K562 (cell line): ENCODE data around the gene TCP11. TPM values are rescaled to one million over a fixed set of nuclear protein-coding genes. Genes with fewer than 3 reads are reported as not detected.

Source experiments
- ATAC-seq: fragments of 200-7000 bp; cut with Tn5 transposase; 3 replicates; pipeline ENCODE4 v1.9.1; 2020; ENCODE audit warnings: moderate library complexity
- BruUV-seq: library from RNA; stranded (reverse); fragments of 400-500 nt; replicated peaks from 2 replicates; lab custom pipeline; 2021; lab: Mats Ljungman, UMichigan
- CTCF ChIA-PET: fragments of 300-600 bp; formaldehyde crosslinking; extraction: SDS; loops from one replicate; lab custom pipeline; 2021; ENCODE audit warnings: low intra/inter-chr PET ratio; lab: Yijun Ruan, JAX
- POLR2A ChIA-PET: fragments of 300-600, 350-650 bp; sonication (Branson Sonifier 250); formaldehyde crosslinking; extraction: SDS; loops from one replicate; lab custom pipeline; 2021; ENCODE audit warnings: antibody characterized with exemption, inconsistent platforms; lab: Yijun Ruan, JAX
- DNase-seq, 4 experiments: peaks; one replicate each; pipeline versions ENCODE4 v3.0.0 to v3.0.0-alpha.2; 2011 to 2018; ENCODE audit warnings: low spot score in 3 of 4, mixed read lengths in 3 of 4; ENCODE audit errors: extremely low read depth in 1 of 4
- FAIRE-seq: peaks from 2 replicates; lab custom pipeline; 2011; peaks lifted over from hg19 to GRCh38; lab: Jason Lieb, UNC
- H2AFZ ChIP-seq: 2 replicates; pipeline ENCODE4 v1.6.0; 2011; ENCODE audit warnings: low read depth, low read length, control low read depth, inconsistent platforms
- H3K27ac ChIP-seq: fragments of 200-600 bp; 3 replicates; pipeline ENCODE4 v1.8.0; 2011; ENCODE audit warnings: low read depth, mild to moderate bottlenecking, control low read depth, inconsistent platforms, low read length, moderate library complexity, mixed read lengths; ENCODE audit errors: extremely low read depth
- H3K27me3 ChIP-seq, 2 experiments: fragments of 300-600 bp in 1 of 2; 2 replicates in 1 of 2; 3 replicates in 1 of 2; pipeline versions ENCODE4 v1.6.0 to v1.8.0; 2011; ENCODE audit warnings: inconsistent platforms in 2 of 2, low read length in 2 of 2, mild to moderate bottlenecking in 1 of 2, mixed read lengths in 1 of 2, moderate library complexity in 1 of 2; ENCODE audit not compliant: control insufficient read depth in 2 of 2, insufficient read depth in 2 of 2
- H3K36me3 ChIP-seq: fragments of 300-600 bp; 3 replicates; pipeline ENCODE4 v1.8.0; 2011; ENCODE audit warnings: mild to moderate bottlenecking, low read length, inconsistent platforms; ENCODE audit not compliant: control insufficient read depth, insufficient read depth
- H3K4me1 ChIP-seq, 2 experiments: fragments of 200-600 bp in 1 of 2; replicated peaks in 1 of 2; 2 replicates in 1 of 2; 3 replicates in 1 of 2; pipeline versions ENCODE4 v1.5.1 to v1.8.0; 2011; ENCODE audit warnings: inconsistent platforms in 2 of 2, low read length in 2 of 2, mild to moderate bottlenecking in 1 of 2, mixed read lengths in 1 of 2, moderate library complexity in 1 of 2; ENCODE audit not compliant: control insufficient read depth in 2 of 2, insufficient read depth in 2 of 2
- H3K4me2 ChIP-seq: 2 replicates; pipeline ENCODE4 v1.6.1; 2011; ENCODE audit warnings: low read length, control low read depth, inconsistent platforms, mixed read lengths; ENCODE audit not compliant: insufficient read depth
- H3K4me3 ChIP-seq: fragments of 200-600 bp; sonication (generic), shearing (Covaris generic); 2 replicates; pipeline ENCODE4 v1.5.1; 2016; ENCODE audit warnings: control low read depth, inconsistent platforms
- H3K79me2 ChIP-seq: fragments of 200-600 bp; 3 replicates; pipeline ENCODE4 v1.8.0; 2011; ENCODE audit warnings: low read length, inconsistent platforms; ENCODE audit not compliant: control insufficient read depth, insufficient read depth
- H3K9ac ChIP-seq, 2 experiments: 2 replicates each; pipeline versions ENCODE4 v1.6.0 to v1.6.1; 2011; ENCODE audit warnings: low read depth in 2 of 2, low read length in 2 of 2, control low read depth in 1 of 2, inconsistent platforms in 1 of 2, mild to moderate bottlenecking in 1 of 2, mixed read lengths in 1 of 2; ENCODE audit not compliant: insufficient read depth in 1 of 2
- H3K9me1 ChIP-seq: one replicate; pipeline ENCODE4 v1.6.0; 2011; ENCODE audit warnings: inconsistent platforms, mild to moderate bottlenecking, low read length, moderate library complexity; ENCODE audit not compliant: control insufficient read depth, insufficient read depth
- H3K9me3 ChIP-seq: replicated peaks from 2 replicates; pipeline ENCODE4 v1.5.1; 2011; ENCODE audit warnings: low read depth, low read length, inconsistent platforms; ENCODE audit not compliant: control insufficient read depth, insufficient read depth
- H4K20me1 ChIP-seq: replicated peaks from 2 replicates; pipeline ENCODE4 v1.6.1; 2011; ENCODE audit warnings: low read length, inconsistent platforms, mixed read lengths; ENCODE audit not compliant: control insufficient read depth, insufficient read depth
- HDGF ChIP-seq: fragments of 450-650 bp; IDR thresholded peaks from 2 replicates; pipeline ENCODE4 v1.6.1; 2016
- MBD2 ChIP-seq: sonication (generic); IDR thresholded peaks from 2 replicates; pipeline ENCODE4 v1.6.1; 2016; ENCODE audit warnings: low read depth, borderline replicate concordance
- ZFP30 ChIP-seq: fragments of 250-450 bp; sonication (Bioruptor Pico); IDR thresholded peaks from 2 replicates; pipeline ENCODE4 v1.8.0; 2022; ENCODE audit warnings: moderate library complexity, mild to moderate bottlenecking, inconsistent platforms, borderline replicate concordance
- ZNF282 ChIP-seq: sonication (generic); formaldehyde crosslinking; IDR thresholded peaks from 2 replicates; pipeline ENCODE4 v1.8.1; 2023; ENCODE audit warnings: missing genetic modification reagents
- WGBS: fragments of 100-300 bp; shearing (Covaris generic); methylation state at CpG from one replicate; pipeline ENCODE4 v1.1.6; 2016; ENCODE audit warnings: low coverage, mixed read lengths; ENCODE audit not compliant: insufficient coverage; ENCODE audit errors: missing lambda C conversion rate; 5-methylcytosine and 5-hydroxymethylcytosine counted together
- in situ Hi-C: fragments of 300-500 bp; cut with MboI; formaldehyde crosslinking; loops from 4 replicates; pipeline ENCODE4 v1.15.0; 2018; ENCODE audit warnings: inconsistent platforms, mixed read lengths
- intact Hi-C: fragments of 100-400 bp; cut with micrococcal nuclease; formaldehyde crosslinking; loops from 2 replicates; pipeline ENCODE4 v1.14.2; 2022
- polyA plus RNA-seq, 8 experiments: library from polyadenylated mRNA; depleted of rRNA in 4 of 8; stranded (reverse) in 5 of 8; unstranded in 3 of 8; fragments of >200 nt; fragmentation: Nextera tagmentation in 2 of 8; fragmentation: Illumina TruSeq in 1 of 8; extraction: Ambion mirVana in 2 of 8; extraction: Trizol in 1 of 8; gene quantifications; 2 replicates each; pipeline versions ENCODE4 v1.2.1 to v1.2.3, GENCODE V29; 2011 to 2014; ENCODE audit warnings: inconsistent platforms in 1 of 8, missing spikeins in 1 of 8
- total RNA-seq, 7 experiments: library from RNA; depleted of rRNA in 6 of 7; stranded (reverse); fragments of >200 nt in 6 of 7; fragmentation: Illumina TruSeq in 2 of 7; extraction: Trizol in 2 of 7; gene quantifications; 2 replicates each; pipeline versions ENCODE4 v1.2.1 to v1.2.3, GENCODE V29; 2011 to 2021; ENCODE audit warnings: low replicate concordance in 1 of 7

TCP11 gene
- total and polyA plus RNA-seq, 9 of the 15 experiments (the other 6 are each of a cell fraction or from before 2014, with no cell fraction given) = not detected

GRCh38 chr6:35077713-35078105 lies 63.4 kb downstream of the TCP11 start:
- H3K9me3 ChIP-seq = no peaks in the 10 kb centered on the region
- CTCF ChIA-PET = no interaction called here
- H3K36me3 ChIP-seq = peaks cover 6% of the 10 kb centered on the region; the same call in 1 of the 3 replicates
- H3K4me2 ChIP-seq = no peak overlapping the region
- H2AFZ ChIP-seq = no peak overlapping the region
- no peaks in the 10 kb centered on the region for H3K79me2 ChIP-seq
- in situ Hi-C loops (no loop called here), intact Hi-C loops (no loop called here)
- no TSS peak for BruUV-seq
- peaks cover 0 to 16% of the 10 kb centered on the region in 2 experiments; a peak in 1 of 5 replicates for H3K4me1 ChIP-seq
- H3K27me3 ChIP-seq = no peaks in the 10 kb centered on the region
- POLR2A ChIA-PET = interaction anchor here (1.2 kb wide), 2 partner anchors 8 to 14 kb away, joined by 3 read pairs; no protein-coding TSS in a partner anchor
- DNase-seq (no peak), FAIRE-seq (no peak), ATAC-seq (no peak)
- WGBS = 59% methylated on average over 11 of the region's 11 CpGs
- TF ChIP-seq ZFP30 (CRISPR knock-in tag) = no peak
- TF ChIP-seq ZNF282 (CRISPR knock-in tag) = no peak
- no peak for TF ChIP-seq HDGF
- H3K27ac ChIP-seq = no peak overlapping the region
- no peak overlapping the region for H3K9ac ChIP-seq
- H3K9me1 ChIP-seq = no peaks in the 10 kb centered on the region
- H4K20me1 ChIP-seq = no peaks in the 10 kb centered on the region; the same call in 1 of the 2 replicates
- no peak overlapping the region for H3K4me3 ChIP-seq

GRCh38 chr6:35076997-35077712 lies 64.0 kb downstream of the TCP11 start:
- ATAC-seq (no peak), FAIRE-seq (peak; percentile 69), DNase-seq (no peak)
- in situ Hi-C loops (no loop called here), intact Hi-C loops (no loop called here)
- Histone ChIP-seq H3K9me3 (no peaks in the 10 kb centered on the region), H3K4me1 (peaks cover 0 to 15% of the 10 kb centered on the region in 2 experiments; a peak in 1 of 5 replicates), H3K4me2 (no peak overlapping the region), H2AFZ (no peak overlapping the region), H3K9ac (no peak overlapping the region), H3K36me3 (peaks cover 6% of the 10 kb centered on the region; the same call in 1 of the 3 replicates), H3K9me1 (no peaks in the 10 kb centered on the region), H3K4me3 (no peak overlapping the region), H4K20me1 (no peaks in the 10 kb centered on the region; the same call in 1 of the 2 replicates), H3K27me3 (no peaks in the 10 kb centered on the region), H3K27ac (no peak overlapping the region), H3K79me2 (no peaks in the 10 kb centered on the region)
- WGBS = 54% methylated on average over 17 of the region's 17 CpGs
- no TSS peak for BruUV-seq
- POLR2A ChIA-PET = interaction anchor here (1.0 to 1.2 kb wide), 2 partner anchors 15 to 30 kb away, joined by 3 read pairs; no protein-coding TSS in a partner anchor
- no peak for TF ChIP-seq MBD2
- CTCF ChIA-PET = no interaction called here
